ENCODE measurements around the gene CPA1.

GRCh38 chr7:130430841-130431666 is 50.8 kb downstream of the CPA1 start:
- TF ChIP-seq CTCF (optimal IDR thresholded peaks at IDR 0.05 in 1 of 3, IDR thresholded peaks at IDR 0.05 in 1 of 3, conservative IDR thresholded peaks at IDR 0.05 in 1 of 3; ENCODE audit: extremely low read depth in 1 of 3, insufficient read depth in 2 of 3, low read length in 3 of 3), result no peak
- no peak for TF ChIP-seq EZH2 (IDR thresholded peaks at IDR 0.05; ENCODE audit: low read length)
